ENCODE measurements around the gene SLC7A1. TPM values are rescaled to one million over a fixed set of nuclear protein-coding genes. Genes with fewer than 3 reads are reported as not detected.

Gene SLC7A1
- total and polyA plus RNA-seq, 10 donors: 2.2 to 53.8 (median 20.6) TPM

DNA sequence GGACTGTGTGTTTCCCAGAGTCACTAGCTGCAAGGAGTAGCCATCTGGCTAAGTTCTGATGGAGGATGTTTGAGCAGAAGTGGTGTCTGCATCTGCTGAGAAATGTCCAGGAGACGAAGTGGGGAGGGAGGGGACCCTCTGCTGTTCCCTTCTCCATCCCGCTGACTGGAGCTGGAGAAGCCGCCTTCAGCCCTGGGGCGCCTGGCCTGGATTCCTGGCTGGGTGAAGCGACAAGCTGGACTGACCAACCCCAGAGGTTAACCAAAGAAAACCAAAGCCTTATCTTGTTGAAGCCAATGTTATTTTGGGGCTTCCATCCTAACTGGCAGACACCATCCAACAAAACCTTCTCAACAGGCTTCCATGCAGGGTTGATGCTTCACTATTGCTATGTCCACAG is 67.6 kb downstream of the SLC7A1 start:
- no peaks in the 10 kb centered on the region for H3K4me1 ChIP-seq
- DNase-seq: no peak
- H3K36me3 ChIP-seq: peaks cover 0 to 97% (median 66%) of the 10 kb centered on the region in 6 donors
- no peak overlapping the region for H3K27ac ChIP-seq
- intact Hi-C loops (cut with DNase I; ENCODE audit: low total_unique reads): no loop called here
- H3K27me3 ChIP-seq (replicated peaks in 1 of 7): no peaks in the 10 kb centered on the region
- H3K9me3 ChIP-seq: no peaks in the 10 kb centered on the region
- H3K4me3 ChIP-seq: no peak overlapping the region
- 76 to 99% (median 95%) methylated on average over 5 of the region's 5 CpGs for WGBS, 5 donors
- TF ChIP-seq POLR2A (IDR thresholded peaks at IDR 0.05): no peak
- TF ChIP-seq, protein P1, sequence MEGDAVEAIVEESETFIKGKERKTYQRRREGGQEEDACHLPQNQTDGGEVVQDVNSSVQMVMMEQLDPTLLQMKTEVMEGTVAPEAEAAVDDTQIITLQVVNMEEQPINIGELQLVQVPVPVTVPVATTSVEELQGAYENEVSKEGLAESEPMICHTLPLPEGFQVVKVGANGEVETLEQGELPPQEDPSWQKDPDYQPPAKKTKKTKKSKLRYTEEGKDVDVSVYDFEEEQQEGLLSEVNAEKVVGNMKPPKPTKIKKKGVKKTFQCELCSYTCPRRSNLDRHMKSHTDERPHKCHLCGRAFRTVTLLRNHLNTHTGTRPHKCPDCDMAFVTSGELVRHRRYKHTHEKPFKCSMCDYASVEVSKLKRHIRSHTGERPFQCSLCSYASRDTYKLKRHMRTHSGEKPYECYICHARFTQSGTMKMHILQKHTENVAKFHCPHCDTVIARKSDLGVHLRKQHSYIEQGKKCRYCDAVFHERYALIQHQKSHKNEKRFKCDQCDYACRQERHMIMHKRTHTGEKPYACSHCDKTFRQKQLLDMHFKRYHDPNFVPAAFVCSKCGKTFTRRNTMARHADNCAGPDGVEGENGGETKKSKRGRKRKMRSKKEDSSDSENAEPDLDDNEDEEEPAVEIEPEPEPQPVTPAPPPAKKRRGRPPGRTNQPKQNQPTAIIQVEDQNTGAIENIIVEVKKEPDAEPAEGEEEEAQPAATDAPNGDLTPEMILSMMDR (IDR thresholded peaks at IDR 0.05 in 8 of 11, conservative IDR thresholded peaks at IDR 0.05 in 3 of 11): no peak
- no peak for TF ChIP-seq POLR2AphosphoS5 (IDR thresholded peaks at IDR 0.05)

DNA sequence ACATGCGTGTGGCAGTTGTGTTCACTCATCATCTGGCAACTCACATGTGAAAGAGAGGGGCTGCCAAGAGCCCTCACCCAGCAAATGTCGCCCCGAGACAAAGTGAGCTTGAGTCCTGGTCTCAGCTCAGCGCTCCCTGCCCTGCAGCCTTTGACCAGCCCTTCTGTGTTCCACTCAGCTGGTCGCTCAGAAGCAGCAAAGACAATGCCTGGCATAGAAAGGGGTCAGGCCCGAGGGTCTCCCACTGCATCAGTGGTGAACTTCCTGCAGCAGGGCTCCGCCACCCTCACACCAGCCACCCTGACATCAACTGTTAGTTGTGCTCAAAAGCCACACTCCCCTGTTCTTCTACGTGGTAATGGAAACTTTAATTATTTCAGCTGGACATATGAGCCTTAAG is 68.0 kb downstream of the SLC7A1 start:
- H3K36me3 ChIP-seq: peaks cover 0 to 97% (median 65%) of the 10 kb centered on the region in 6 donors
- intact Hi-C loops (cut with DNase I; ENCODE audit: low total_unique reads): no loop called here
- 82 to 97% (median 93%) methylated on average over 7 to 8 of the region's 8 CpGs for WGBS, 5 donors
- H3K27me3 ChIP-seq (replicated peaks in 1 of 7): no peaks in the 10 kb centered on the region
- no peak overlapping the region for H3K4me3 ChIP-seq
- TF ChIP-seq POLR2AphosphoS5 (IDR thresholded peaks at IDR 0.05): no peak
- TF ChIP-seq, protein P1 (IDR thresholded peaks at IDR 0.05 in 8 of 11, conservative IDR thresholded peaks at IDR 0.05 in 3 of 11): no peak
- no peak for TF ChIP-seq POLR2A (IDR thresholded peaks at IDR 0.05)
- DNase-seq: no peak
- H3K27ac ChIP-seq: no peak overlapping the region
- H3K9me3 ChIP-seq: no peaks in the 10 kb centered on the region
- no peaks in the 10 kb centered on the region for H3K4me1 ChIP-seq

DNA sequence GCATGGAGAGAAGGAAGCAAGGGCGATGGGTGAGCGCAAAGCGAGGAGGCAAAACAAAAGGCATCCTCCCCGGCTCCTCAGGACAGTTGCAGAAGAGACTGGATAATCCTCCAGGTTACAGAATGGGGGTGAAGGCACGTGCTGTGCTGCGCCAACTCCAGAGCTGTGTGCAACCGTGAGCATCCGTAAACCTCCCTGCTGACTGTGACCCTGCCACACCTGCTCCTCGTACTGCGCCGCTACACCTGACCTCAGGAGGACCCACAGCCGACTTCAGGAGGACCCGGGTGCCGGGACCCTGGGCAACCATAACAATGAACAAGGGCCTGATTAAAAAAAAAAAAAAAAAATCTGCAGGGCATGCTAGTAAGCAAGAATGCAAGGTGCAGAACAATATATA is 68.7 kb downstream of the SLC7A1 start:
- Histone ChIP-seq H3K27me3 (replicated peaks in 1 of 7) (no peaks in the 10 kb centered on the region), H3K4me1 (no peaks in the 10 kb centered on the region), H3K36me3 (peaks cover 0 to 97% (median 65%) of the 10 kb centered on the region in 6 donors), H3K9me3 (no peaks in the 10 kb centered on the region), H3K27ac (no peak overlapping the region), H3K4me3 (no peak overlapping the region)
- TF ChIP-seq, protein P1 (IDR thresholded peaks at IDR 0.05 in 8 of 11, conservative IDR thresholded peaks at IDR 0.05 in 3 of 11): no peak
- TF ChIP-seq POLR2AphosphoS5 (IDR thresholded peaks at IDR 0.05): no peak
- TF ChIP-seq POLR2A (IDR thresholded peaks at IDR 0.05): no peak
- intact Hi-C loops (cut with DNase I; ENCODE audit: low total_unique reads): no loop called here
- WGBS, 5 donors: 96 to 97% (median 96%) methylated on average over 14 of the region's 14 CpGs
- no peak for DNase-seq

DNA sequence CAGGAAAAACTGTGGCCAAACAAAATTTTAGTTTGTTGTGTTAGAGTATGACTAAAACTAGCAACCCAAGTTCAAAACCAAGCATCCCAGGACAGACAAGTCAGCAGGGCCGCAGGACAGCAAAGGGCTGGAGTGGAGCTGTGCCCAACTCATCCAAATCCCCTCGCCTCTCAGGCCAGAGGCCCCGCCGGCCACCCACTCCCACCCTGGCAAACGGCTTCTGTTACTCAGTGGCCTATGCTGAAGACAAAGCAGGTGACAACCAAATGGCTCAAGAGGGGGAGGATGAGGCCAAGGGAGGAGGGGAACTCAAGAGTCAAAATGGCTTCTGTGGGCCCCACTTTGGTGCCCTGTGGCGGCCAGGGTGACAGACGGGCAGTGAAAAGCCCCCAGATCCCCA is 69.7 kb downstream of the SLC7A1 start:
- peak; percentile 69 for DNase-seq
- Histone ChIP-seq H3K36me3 (peaks cover 0 to 97% (median 63%) of the 10 kb centered on the region in 6 donors), H3K27me3 (replicated peaks in 1 of 7) (no peaks in the 10 kb centered on the region), H3K4me3 (no peak overlapping the region), H3K27ac (no peak overlapping the region), H3K9me3 (no peaks in the 10 kb centered on the region), H3K4me1 (no peaks in the 10 kb centered on the region)
- WGBS, 5 donors: 92 to 97% (median 95%) methylated on average over 7 of the region's 7 CpGs
- TF ChIP-seq, protein P1 (IDR thresholded peaks at IDR 0.05 in 8 of 11, conservative IDR thresholded peaks at IDR 0.05 in 3 of 11): no peak
- no peak for TF ChIP-seq POLR2AphosphoS5 (IDR thresholded peaks at IDR 0.05)
- no peak for TF ChIP-seq POLR2A (IDR thresholded peaks at IDR 0.05)
- intact Hi-C loops (cut with DNase I; ENCODE audit: low total_unique reads): no loop called here

Measured in spleen (tissue), 11 donors.